WERI-Rb-1 (cell line): Measurements from ENCODE around the gene SETBP1.

Source experiments
- DNase-seq: peaks from one replicate; pipeline ENCODE4 v3.0.0-alpha.2; 2020
- H3K27ac ChIP-seq: fragments of 250-450 bp; sonication (Bioruptor Pico); 2 replicates; pipeline ENCODE4 v1.5.1; 2020; ENCODE audit warnings: mild to moderate bottlenecking, moderate library complexity
- H3K27me3 ChIP-seq: fragments of 250-450 bp; sonication (Bioruptor Pico); 2 replicates; pipeline ENCODE4 v1.5.1; 2021; ENCODE audit warnings: mild to moderate bottlenecking, low read depth, moderate library complexity; ENCODE audit not compliant: insufficient read depth, severe bottlenecking
- H3K36me3 ChIP-seq: fragments of 250-450 bp; sonication (Bioruptor Pico); 2 replicates; pipeline ENCODE4 v1.5.1; 2020; ENCODE audit warnings: mild to moderate bottlenecking, moderate library complexity
- H3K4me3 ChIP-seq: 2 replicates; pipeline ENCODE4 v1.5.1; 2011; ENCODE audit warnings: low read depth, mild to moderate bottlenecking, control low read depth, low read length
- H3K9me3 ChIP-seq: fragments of 250-450 bp; sonication (Bioruptor Pico); 2 replicates; pipeline ENCODE4 v1.5.1; 2021; ENCODE audit warnings: mild to moderate bottlenecking, moderate library complexity; ENCODE audit not compliant: severe bottlenecking
- CTCF ChIP-seq: IDR thresholded peaks from 2 replicates; pipeline ENCODE4 v1.5.1; 2011; ENCODE audit warnings: low read depth, mild to moderate bottlenecking, control low read depth, inconsistent platforms, low read length

Gene SETBP1

DNA sequence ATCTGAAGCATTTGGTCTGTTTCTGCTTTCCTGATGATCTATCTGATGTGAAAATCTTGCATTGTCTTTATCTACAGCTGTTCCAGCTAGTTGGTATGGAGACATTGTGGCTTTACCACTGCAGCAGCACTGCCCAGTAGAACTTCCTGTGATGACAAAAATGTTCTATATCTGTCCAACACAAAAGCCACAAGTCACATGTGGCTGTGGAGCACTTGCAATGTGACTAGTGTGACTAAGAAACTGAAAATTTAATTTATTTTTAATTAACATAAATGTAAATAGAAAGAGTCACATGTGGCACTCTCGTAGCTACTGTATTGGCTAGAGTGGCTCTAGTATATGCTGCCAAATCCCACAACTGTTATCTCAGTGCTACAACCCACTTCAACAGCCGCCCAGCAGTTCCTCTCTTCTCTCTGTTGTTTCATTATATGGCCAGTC lies 425.7 kb downstream of the SETBP1 start:
- DNase-seq, result no peak
- no peaks in the 10 kb centered on the region for H3K36me3 ChIP-seq
- H3K27me3 ChIP-seq, result peaks cover 97% of the 10 kb centered on the region
- no peak overlapping the region for H3K4me3 ChIP-seq
- no peaks in the 10 kb centered on the region for H3K9me3 ChIP-seq
- H3K27ac ChIP-seq, result no peak overlapping the region
- no peak for TF ChIP-seq CTCF

DNA sequence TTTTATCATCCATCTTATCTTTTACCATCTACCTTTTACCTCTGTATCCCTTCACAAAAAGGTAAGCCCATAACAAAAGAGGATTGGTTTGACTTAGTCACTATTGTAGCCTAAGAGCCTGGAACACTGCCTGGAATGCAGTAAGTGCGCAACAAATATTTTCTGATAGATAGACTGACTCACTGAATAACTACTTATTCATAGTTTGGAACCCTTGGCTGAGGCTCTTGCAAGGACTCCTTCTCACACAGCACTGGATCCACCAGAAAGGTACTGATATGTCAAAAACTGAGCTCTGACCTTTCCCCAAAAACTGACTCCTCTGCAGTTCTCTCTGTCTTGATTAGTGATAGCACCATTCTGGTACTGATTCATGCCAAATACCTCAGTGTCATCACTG lies 426.7 kb downstream of the SETBP1 start:
- Histone ChIP-seq H3K27me3 (peaks cover 93% of the 10 kb centered on the region), H3K36me3 (no peaks in the 10 kb centered on the region), H3K27ac (no peak overlapping the region), H3K9me3 (no peaks in the 10 kb centered on the region), H3K4me3 (no peak overlapping the region)
- no peak for TF ChIP-seq CTCF
- DNase-seq, result no peak

DNA sequence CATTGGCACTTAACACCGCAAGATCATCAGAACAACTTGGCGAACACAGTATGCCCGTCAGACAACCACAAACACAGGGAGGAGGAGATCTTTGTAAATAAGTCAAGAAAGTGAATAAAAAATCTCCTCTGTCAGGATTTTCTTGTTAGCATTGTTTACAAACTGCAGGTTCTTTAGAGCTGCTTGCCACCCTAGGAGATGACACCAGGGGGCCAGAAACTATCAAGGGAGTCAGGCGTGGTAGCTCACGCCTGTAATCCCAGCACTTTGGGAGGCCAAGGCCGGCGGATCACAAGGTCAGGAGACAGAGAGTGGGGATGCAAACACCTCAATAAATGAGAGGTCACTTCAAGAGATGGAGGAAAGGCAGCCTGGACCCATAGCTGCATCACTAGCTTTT lies 428.1 kb downstream of the SETBP1 start:
- no peaks in the 10 kb centered on the region for H3K36me3 ChIP-seq
- peaks cover 93% of the 10 kb centered on the region for H3K27me3 ChIP-seq
- no peak for TF ChIP-seq CTCF
- no peak overlapping the region for H3K4me3 ChIP-seq
- no peaks in the 10 kb centered on the region for H3K9me3 ChIP-seq
- no peak for DNase-seq
- H3K27ac ChIP-seq, result no peak overlapping the region

DNA sequence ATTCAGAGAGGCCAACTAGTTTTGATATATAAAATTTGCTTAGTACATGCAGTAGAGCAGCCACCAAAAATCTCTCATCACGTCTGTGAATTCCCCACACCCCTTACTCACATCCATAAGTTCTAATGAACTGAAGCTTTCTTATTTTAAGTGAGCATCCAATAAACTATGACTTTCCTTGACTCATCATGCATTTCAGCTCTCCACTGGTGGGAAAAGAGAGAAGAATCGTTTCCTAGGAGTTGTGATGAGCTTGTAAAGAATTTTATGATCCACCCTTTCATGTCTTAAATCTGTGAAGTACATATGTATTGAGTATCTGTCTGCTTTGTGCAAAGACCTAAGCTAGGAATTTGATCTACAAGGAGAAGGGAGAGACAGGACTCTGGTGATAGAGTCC lies 428.6 kb downstream of the SETBP1 start:
- H3K36me3 ChIP-seq, result no peaks in the 10 kb centered on the region
- peaks cover 93% of the 10 kb centered on the region for H3K27me3 ChIP-seq
- no peaks in the 10 kb centered on the region for H3K9me3 ChIP-seq
- no peak for TF ChIP-seq CTCF
- no peak for DNase-seq
- H3K4me3 ChIP-seq, result no peak overlapping the region
- no peak overlapping the region for H3K27ac ChIP-seq

DNA sequence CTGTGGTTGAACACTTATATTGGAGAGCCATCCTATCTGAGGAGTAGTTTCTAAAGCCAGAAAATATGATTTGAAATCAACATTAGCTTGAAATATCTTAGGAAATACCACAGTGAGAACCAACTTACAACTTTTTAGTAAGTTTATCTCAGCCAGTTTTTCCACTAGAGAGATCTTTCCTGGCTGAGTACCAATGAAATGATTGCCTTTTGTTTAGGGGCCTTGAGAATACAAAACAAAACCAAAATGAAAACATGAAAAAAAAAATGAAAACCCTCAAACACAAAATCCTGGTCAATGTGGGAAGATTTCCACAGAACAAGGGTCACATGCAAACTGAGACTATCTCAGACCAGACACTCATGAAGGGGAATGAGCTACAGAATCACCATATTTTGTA lies 429.0 kb downstream of the SETBP1 start:
- no peak for DNase-seq
- Histone ChIP-seq H3K27ac (no peak overlapping the region), H3K4me3 (no peak overlapping the region), H3K36me3 (no peaks in the 10 kb centered on the region), H3K9me3 (no peaks in the 10 kb centered on the region), H3K27me3 (peaks cover 93% of the 10 kb centered on the region)
- no peak for TF ChIP-seq CTCF
